HG03469 (cell line): Measurements from ENCODE around the gene MTCL3.
A peak's percentile ranks its signal among the peaks of the same experiment; 100 is the strongest.

Experiments
- ATAC-seq: cut with Tn5 transposase; IDR thresholded peaks from one replicate; pipeline ENCODE4 v1.9.1; 2021; ENCODE audit warnings: mild to moderate bottlenecking, moderate library complexity, moderate number of reproducible peaks; ENCODE audit not compliant: unreplicated experiment

The MTCL3 gene

GRCh38 chr6:127515794-127516661 is 3.1 kb downstream of the MTCL3 start:
- ATAC-seq, result peak; percentile 51

DNA sequence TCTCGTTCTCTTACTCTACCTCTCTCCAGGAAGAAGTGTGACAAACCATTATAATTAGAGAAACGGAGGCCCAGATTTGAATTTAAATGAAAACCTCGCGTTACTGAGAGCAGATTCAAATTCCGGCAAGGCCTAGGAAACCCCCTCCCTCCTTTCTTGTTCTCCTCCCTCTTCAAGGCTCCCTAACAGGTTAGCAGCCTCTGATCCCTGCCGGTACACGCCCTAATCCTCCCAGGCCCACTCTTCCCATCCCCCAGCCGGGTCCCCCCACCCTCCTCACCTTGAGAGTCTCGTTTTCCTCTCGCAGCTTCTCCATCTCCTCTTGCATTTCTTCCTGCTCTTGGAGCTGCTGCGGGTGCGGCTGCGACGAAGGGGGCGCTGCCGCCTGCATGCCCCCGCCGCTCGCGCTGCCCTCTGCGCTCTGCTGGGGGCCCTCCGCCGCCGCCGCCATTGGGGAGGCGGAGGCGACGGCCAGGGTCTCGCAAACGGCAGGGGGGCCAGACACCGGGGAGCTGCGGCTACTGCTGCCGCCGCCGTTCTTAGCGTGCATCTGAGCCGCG is 3.8 kb downstream of the MTCL3 start:
- no peak for ATAC-seq

- ATAC-seq, result no peak
These were observed 4.3 kb downstream of the MTCL3 start for GRCh38 chr6:127514773-127515227.

- no peak for ATAC-seq
These were observed 4.9 kb downstream of the MTCL3 start for GRCh38 chr6:127514179-127514772.

DNA sequence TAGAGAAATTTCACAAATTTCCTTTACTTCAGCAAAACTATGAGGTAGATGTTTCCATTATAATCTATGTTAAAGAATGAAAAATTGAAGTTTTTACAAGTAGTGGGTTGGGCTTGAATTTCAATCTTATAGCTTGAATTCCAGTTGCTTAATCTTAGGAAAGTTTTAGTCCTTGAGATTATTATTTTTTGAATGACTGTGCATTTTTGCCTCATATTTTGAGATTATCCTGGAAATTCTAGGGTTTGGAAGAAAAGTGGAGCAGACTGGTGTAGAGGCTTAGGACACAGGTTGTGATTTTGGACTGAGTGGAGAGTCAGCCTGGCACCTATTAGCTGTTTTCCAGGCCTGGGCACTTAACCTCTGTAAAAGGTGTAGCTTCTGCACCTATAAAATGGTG is 5.7 kb downstream of the MTCL3 start:
- ATAC-seq, result no peak

DNA sequence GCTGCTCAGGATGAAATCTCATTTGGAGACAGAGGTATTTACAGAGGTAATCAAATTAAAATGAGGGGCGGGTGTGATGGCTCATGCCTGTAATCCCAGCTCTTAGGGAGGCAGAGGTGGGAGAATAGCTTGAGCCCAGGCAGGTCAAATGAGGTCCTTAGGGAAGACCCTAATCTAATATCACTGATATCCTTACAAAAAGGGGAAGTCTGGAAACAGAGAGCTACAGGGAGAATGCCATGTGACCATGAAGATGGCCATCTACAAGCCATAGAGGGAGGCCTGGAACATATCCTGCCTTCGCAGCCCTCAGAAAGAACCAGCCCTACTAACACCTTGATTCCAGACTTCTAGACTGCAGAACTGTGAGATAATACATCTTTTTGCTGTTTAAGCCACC is 8.3 kb downstream of the MTCL3 start:
- no peak for ATAC-seq

GRCh38 chr6:127506894-127507293 is 12.2 kb downstream of the MTCL3 start:
- no peak for ATAC-seq

DNA sequence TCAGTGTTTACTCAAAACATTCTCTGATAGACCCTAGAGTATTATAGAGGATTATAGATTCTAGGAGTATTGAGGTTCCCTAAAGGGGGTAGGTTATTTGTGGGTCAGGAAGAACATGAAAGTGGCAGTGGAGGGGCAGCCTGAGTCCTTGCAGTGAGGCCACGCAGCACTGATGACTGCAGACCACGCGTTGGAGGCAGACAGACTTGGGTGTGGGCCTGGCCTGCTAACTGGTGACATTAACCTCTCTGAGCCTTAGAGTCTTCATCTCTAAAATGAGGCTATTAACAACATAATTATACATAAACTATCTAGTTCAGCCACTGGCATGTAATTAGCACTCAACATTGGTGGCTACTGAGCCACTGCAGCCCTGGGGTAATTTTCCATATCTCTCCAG is 16.1 kb downstream of the MTCL3 start:
- no peak for ATAC-seq

DNA sequence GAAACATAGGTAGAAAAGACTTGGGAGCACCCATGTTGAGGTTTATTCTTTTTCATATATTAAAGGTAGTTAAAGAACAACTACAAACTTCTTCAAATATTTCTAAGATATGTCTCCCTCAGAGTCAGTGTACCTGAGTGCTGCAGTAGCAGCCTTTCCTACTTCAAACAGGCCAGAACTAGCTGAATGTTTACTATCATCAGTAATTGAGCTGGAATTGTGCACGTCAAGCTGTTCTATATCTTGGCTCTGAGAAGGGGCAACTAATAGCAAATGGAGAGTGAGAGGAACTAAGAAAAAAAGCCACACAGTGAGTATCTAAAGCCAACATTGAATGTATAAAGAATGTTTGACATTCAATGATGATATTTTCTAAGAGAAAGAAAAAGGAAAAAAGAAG is 21.7 kb downstream of the MTCL3 start:
- ATAC-seq, result no peak

- ATAC-seq, result no peak
These were observed 22.7 kb downstream of the MTCL3 start for GRCh38 chr6:127496471-127496870.

DNA sequence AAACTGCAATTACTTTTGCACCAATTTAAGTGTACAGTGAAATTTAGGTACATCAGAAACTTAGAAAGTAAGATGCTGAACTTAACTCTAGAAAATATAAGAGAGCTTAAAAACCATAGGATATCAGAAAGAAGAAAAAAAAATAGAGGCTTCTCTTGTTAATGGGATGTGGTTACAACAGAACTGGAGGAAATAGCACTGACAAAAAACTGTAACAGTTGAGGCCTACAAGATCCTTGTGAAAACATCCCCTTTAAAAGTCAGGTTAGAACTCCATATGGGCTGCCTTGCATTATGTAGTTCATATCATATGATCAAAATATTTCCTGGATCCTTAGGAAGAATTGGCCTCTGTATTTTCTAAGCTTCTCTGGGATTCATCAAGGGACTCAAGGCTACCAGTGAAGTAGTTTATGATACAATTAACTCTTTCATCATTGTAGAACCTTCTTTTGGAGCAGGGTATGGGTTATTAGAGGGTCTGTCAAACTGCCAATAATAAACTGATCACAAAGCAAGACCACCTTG is 24.8 kb downstream of the MTCL3 start:
- no peak for ATAC-seq

GRCh38 chr6:127489248-127489647 is 29.9 kb downstream of the MTCL3 start:
- no peak for ATAC-seq

DNA sequence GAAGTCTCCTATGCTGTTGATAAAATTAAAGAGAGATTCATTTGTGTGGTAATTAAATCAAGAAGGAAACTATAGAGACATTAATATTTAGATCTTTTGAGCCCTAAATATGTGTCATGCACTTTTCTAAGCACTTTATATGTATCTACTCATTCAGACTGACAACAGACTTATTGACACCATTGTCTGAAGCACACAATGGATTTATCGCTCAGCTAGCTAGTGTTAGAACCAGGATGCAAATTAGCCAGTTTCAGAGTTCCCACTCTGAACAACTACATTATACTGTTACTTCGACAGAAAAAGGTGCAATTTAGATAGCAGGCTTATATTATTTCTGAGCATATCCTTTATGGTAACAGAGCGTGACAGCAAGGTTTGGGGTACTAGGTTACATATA is 32.2 kb downstream of the MTCL3 start:
- no peak for ATAC-seq

DNA sequence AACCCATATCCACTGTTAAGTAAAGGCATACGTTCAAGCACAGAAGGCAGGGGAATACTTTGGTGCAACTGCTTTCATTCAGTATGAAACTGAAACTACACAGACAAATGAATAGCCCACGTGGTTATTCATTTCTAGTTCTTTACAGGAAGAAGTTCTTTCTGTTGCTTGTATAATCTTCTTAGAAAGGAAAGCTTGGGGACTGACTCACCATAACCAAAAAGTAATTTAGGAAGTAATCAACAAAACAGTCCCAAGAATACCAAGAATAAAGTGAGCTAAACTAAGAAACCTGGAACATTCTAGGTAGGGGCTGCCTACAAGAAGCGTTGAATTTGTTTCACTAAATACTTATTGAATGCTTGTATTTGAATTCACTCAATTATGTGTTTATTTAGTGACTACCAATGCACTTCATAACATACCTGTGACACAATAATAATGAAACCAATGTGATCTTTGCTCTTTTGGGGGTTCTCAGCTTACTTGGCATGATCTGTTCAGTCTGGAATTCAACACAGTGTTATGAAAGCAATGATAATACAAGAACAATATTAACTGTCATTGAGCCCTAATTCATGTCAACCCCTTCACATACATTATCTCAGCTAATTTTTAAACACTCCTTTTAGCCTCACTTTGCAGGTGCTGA is 34.8 kb downstream of the MTCL3 start:
- ATAC-seq, result peak; percentile 99

DNA sequence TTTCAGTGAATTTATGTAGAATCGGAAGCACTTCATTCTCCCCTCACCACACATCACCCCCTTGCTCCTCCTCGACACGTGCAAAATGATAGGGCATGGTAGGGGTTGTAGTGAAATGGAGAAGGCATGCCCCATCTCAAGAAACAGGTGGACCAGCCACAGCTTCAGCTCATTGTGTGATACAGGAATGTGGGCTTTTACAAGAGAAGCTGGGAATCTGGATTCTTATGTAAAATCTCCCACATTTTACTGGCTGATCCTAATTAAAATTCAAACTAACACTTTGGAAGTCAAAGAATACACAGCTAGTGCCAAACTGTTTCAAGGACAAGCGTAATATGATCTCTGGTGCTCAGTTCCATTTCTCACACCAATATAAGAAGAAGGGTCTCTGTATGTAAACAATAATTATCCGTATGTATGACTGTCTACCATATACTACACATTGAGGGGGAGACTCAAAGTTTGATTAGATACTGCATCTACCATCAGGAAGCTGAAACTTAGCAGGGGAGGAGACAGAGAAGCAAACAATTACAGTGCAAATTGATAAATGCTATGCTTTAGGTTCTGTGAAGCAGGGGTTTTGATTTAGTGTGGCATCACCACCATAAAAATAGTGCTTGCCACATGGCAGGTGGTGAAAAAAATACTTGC is 35.6 kb downstream of the MTCL3 start:
- peak; percentile 4 for ATAC-seq

DNA sequence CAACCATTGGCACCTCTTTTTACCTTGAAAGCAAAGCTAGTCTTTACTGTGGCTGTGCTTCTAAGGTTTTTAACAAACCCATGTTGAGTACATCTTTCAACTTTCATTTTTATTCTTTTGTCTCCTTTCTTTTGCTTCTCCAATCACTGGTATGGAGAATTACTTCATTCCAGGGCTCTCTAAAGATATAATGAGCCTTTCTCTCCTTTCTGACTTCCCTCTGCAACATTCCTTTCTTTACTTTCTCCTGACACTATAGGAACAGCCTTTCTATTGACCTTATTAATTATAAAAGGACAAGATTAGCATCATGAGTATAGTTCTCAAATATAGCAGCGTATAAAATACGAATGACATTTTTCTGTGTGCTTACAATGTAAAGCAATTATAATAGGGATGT is 36.8 kb downstream of the MTCL3 start:
- no peak for ATAC-seq

DNA sequence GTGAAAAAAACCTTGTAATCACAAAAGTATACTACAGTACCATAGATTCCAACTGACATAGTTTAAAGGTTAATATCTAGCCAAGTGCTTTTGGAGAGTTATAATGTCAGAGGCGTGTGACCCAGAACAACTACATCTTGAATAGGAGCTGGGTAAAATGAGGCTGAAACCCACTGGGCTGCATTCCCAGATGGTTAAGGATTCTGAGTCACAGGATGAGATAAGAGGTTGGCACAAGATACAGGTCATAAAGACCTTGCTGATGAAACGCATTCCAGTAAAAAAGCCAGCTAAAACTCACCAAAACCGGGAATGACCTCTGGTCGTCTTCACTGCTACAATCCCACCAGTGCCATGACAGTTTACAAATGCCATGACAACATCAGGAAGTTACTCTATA is 37.5 kb downstream of the MTCL3 start:
- no peak for ATAC-seq

DNA sequence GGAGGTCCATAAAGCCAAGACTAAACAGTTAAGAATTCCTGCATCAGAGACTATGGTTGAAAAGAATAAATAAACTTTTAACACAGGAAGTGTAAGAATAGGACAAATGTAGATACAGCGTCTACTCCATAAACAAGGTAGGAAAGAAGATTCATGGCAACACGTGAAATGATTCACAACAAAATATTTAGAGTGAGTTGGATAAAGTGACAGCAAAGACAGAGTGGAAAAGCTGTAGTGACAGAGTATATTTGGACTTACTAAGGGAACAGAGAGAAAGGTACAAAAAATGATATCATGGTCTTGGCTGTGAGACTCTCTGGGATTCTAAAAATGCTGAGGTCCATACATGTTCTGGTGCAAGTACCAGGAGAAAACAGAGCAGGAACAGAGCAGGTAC is 38.0 kb downstream of the MTCL3 start:
- no peak for ATAC-seq

- ATAC-seq, result no peak
These were observed 41.5 kb downstream of the MTCL3 start for GRCh38 chr6:127477658-127478057.

GRCh38 chr6:127475823-127476176 is 43.3 kb downstream of the MTCL3 start:
- ATAC-seq, result no peak
